ENCODE measurements around the gene CFAP54. TPM values are rescaled to one million over a fixed set of nuclear protein-coding genes. Genes with fewer than 3 reads are reported as not detected.
"Not testable (repeated sequence)": the region's sequence is repeated elsewhere in the genome, so short reads cannot be mapped to it uniquely, and the experiment has no call there.

The CFAP54 gene
- total RNA-seq, 4 donors from 2014 or later: 3.0 to 5.4 (median 4.1) TPM

DNA sequence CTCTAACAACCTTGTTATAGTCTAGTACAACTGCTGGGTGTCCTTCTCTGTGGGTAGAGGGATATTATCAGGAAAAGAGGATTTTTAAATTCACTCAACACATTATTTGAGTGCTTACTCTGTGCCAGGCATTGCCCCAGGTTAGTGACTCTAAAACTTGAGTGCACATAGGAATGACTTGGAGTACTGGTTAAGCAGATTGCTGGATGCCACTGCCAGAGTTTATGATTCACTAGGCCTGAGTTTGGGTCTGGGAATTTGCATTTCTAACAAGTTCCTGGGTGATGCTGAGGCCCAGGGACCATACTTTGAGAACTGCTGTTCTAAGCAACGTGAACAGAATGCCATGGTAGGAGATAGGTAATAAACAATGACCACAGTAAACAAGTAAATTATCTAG, 96.6 kb downstream of the CFAP54 start:
- H3K9me3 ChIP-seq: no peaks in the 10 kb centered on the region
- 92 to 94% methylated on average over 1 of the region's 1 CpG for WGBS, 2 donors
- no peaks in the 10 kb centered on the region for H3K36me3 ChIP-seq
- no peak for DNase-seq
- H3K27ac ChIP-seq: no peak overlapping the region
- H3K4me1 ChIP-seq: no peaks in the 10 kb centered on the region
- H3K4me3 ChIP-seq (replicated peaks in 1 of 3): no peak overlapping the region
- no peaks in the 10 kb centered on the region for H3K27me3 ChIP-seq
- intact Hi-C loops (cut with DNase I): loop anchor here (10.0 kb wide), 1 partner anchor 709 kb away; no protein-coding TSS in a partner anchor
- TF ChIP-seq POLR2A (IDR thresholded peaks at IDR 0.05) (no peak), CTCF (IDR thresholded peaks at IDR 0.05) (no peak)

- no peak overlapping the region for H3K4me3 ChIP-seq (replicated peaks in 1 of 3)
- H3K27me3 ChIP-seq: no peaks in the 10 kb centered on the region
- H3K36me3 ChIP-seq: no peaks in the 10 kb centered on the region
- no peak overlapping the region for H3K27ac ChIP-seq
- 76 to 84% methylated on average over 2 of the region's 2 CpGs for WGBS, 2 donors
- intact Hi-C loops (cut with DNase I): loop anchor here (10.0 kb wide), 1 partner anchor 707 kb away; no protein-coding TSS in a partner anchor
- no peaks in the 10 kb centered on the region for H3K9me3 ChIP-seq
- no peak for TF ChIP-seq CTCF (IDR thresholded peaks at IDR 0.05)
- DNase-seq: no peak
- H3K4me1 ChIP-seq: no peaks in the 10 kb centered on the region
These were observed 98.3 kb downstream of the CFAP54 start for GRCh38 chr12:96587691-96588090.

DNA sequence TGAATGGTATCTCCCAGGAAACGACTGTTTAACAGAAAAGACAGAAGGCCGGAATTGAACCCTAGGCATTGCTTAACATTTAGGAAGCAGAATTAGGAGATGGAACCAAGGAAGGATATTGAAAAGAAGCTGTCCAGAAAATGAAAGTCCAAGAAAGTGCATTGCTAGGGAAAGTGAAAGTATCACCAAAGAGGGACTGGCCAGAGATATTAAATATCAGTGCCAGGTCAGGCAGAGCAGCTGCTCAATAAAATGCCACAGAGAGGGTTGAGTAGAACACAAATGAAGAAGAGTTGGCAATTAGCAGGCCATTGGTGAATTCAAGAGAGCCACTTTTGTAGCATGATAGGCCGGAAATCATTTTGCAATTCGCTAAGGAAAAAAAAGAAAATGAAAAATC, 101.6 kb downstream of the CFAP54 start:
- Histone ChIP-seq H3K27ac (no peak overlapping the region), H3K9me3 (no peaks in the 10 kb centered on the region), H3K4me3 (replicated peaks in 1 of 3) (no peak overlapping the region), H3K4me1 (no peaks in the 10 kb centered on the region), H3K27me3 (no peaks in the 10 kb centered on the region), H3K36me3 (no peaks in the 10 kb centered on the region)
- 68 to 73% methylated on average over 4 of the region's 4 CpGs for WGBS, 2 donors
- intact Hi-C loops (cut with DNase I): no loop called here
- TF ChIP-seq CTCF (IDR thresholded peaks at IDR 0.05): no peak
- TF ChIP-seq POLR2A (IDR thresholded peaks at IDR 0.05): no peak
- DNase-seq: no peak

GRCh38 chr12:96604374-96604773, 115.0 kb downstream of the CFAP54 start:
- H3K4me3 ChIP-seq (replicated peaks in 1 of 3); H3K4me1 ChIP-seq; H3K27ac ChIP-seq; DNase-seq; intact Hi-C loops (cut with DNase I); H3K27me3 ChIP-seq; H3K36me3 ChIP-seq; H3K9me3 ChIP-seq: not testable (repeated sequence)
- 96 to 100% methylated on average over 2 to 3 of the region's 3 CpGs for WGBS, 2 donors

DNA sequence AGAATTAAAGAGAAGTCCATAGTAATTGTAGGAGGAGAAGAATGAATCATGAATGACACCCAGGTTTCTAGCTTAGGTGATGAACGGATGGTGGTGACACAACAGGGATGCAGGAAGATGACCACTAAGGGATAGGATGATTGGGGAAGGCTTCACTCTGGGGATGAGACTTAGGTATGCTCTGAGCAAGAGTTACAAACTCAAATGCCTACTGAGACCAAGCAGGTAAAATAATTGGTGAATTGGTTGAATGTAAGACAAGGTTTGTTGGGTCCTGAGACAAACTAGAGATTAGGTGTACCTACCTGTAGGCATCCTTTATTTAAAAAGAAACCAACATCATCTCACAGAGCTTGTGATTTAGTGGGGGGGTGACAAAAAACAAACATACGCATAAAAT, 116.3 kb downstream of the CFAP54 start:
- no peaks in the 10 kb centered on the region for H3K27me3 ChIP-seq
- no peak overlapping the region for H3K4me3 ChIP-seq (replicated peaks in 1 of 3)
- no peaks in the 10 kb centered on the region for H3K9me3 ChIP-seq
- intact Hi-C loops (cut with DNase I): no loop called here
- H3K4me1 ChIP-seq: no peaks in the 10 kb centered on the region
- no peak for DNase-seq
- 93 to 94% methylated on average over 2 of the region's 2 CpGs for WGBS, 2 donors
- no peak overlapping the region for H3K27ac ChIP-seq
- H3K36me3 ChIP-seq: no peaks in the 10 kb centered on the region
- TF ChIP-seq CTCF (IDR thresholded peaks at IDR 0.05): no peak
- no peak for TF ChIP-seq POLR2A (IDR thresholded peaks at IDR 0.05)

- Histone ChIP-seq H3K4me1 (no peaks in the 10 kb centered on the region), H3K4me3 (replicated peaks in 1 of 3) (no peak overlapping the region), H3K27ac (no peak overlapping the region), H3K36me3 (no peaks in the 10 kb centered on the region), H3K9me3 (no peaks in the 10 kb centered on the region), H3K27me3 (no peaks in the 10 kb centered on the region)
- whole genome bisulfite sequencing, 2 donors: 77 to 80% methylated on average over 3 of the region's 3 CpGs
- no peak for DNase-seq
- no peak for TF ChIP-seq CTCF (IDR thresholded peaks at IDR 0.05)
- TF ChIP-seq POLR2A (IDR thresholded peaks at IDR 0.05): no peak
- intact Hi-C loops (cut with DNase I): no loop called here
These were observed 116.8 kb downstream of the CFAP54 start for GRCh38 chr12:96606134-96606533.

Measured in thyroid gland (tissue), 4 donors.